SH-SY5Y (cell line): Measurements from ENCODE around the gene TRIM71.

Source experiments
- GATA2 ChIP-seq: IDR thresholded peaks from 2 replicates; pipeline ENCODE4 v1.6.1; 2011; ENCODE audit warnings: mild to moderate bottlenecking, low read depth, low read length
- GATA3 ChIP-seq: IDR thresholded peaks from 2 replicates; pipeline ENCODE4 v1.6.1; 2011; ENCODE audit warnings: low read depth, mild to moderate bottlenecking, low read length, moderate library complexity

Gene TRIM71

DNA sequence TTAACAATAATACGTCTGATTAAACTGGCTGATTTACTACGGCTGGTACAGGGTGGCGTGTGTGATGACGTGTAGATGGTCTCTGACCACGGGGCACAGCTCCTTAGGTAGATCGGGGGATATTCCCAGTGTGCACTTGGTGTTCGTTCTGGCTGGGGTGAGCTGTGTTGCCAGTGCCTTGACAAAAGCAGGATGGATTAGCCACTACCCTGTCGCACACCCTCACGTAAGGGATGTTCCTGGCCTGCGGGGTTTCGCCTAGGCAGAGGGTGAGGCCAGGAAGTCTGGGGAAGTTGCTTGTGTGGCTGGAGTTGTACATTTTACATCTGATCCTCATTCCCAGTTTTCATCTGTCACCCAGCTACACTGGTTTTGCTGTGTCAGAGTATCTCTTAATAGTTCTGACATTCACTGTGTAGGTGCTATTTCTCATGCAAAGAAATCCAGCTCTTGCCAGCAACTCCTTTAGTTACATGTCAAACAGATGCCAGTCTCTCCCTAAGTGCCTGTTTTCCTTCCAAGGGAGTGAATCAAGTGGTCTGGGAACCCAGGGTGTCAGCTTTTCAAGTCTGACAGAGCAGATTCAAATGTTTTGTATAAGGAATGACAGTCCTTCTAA, 67.6 kb downstream of the TRIM71 start:
- TF ChIP-seq GATA3 (no peak), GATA2 (no peak)

DNA sequence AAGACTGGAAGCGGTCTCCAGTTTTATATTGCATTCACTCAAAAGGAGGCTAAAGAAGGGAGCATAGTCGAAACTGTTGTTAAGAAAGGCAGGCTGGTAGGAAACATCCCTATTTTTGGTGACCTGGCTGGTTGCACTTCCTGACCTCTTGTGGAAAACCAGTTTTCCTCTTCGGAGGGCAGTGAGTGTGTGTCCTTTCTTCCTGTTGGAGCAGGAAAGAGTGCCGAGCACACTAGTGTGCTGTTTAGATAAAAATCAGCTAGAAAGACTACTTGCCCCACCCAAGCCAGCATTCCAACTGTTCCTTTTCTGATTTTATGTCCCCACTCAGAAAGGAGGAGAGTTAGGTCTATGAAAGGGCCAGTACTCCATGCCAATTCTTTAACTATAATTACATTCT, 68.5 kb downstream of the TRIM71 start:
- no peak for TF ChIP-seq GATA2
- TF ChIP-seq GATA3 = no peak

DNA sequence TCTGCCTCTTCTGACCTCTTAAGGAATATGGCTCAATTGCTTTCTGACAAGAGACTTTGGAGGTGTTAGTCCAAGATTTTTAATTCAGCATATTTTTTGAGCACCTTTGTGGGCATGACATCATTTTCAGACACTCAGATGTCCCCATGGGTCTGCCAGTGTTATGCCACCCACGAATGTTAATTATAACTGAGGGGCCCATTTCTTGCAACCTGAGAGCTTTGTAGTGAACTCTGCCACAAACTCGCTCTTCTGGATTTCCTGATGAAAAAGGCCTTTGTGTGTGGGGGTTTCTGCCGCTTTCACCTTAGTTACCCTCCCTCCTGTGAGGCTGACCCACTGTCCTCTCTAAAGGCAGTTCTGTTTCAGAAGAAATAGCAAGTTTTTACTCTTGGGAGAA, 69.1 kb downstream of the TRIM71 start:
- no peak for TF ChIP-seq GATA2
- no peak for TF ChIP-seq GATA3

DNA sequence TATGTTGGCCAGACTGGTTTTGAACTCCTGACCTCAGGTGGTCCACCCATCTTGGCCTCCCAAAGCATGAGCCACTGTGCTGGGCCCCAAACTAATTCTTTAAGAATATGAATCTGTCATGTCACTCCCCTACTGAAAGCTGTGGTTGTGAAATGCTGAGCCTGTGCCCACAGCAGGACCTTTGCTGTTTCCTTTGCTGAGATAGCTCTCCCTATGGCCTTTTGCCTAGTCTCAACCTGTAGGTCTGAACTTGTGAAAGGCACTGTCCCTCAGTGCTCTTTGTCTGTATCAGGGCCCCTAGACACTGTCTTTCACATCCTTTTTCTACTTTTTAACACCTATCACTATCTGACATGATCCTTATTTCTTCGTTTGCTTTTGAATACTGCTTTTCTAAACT, 70.9 kb downstream of the TRIM71 start:
- no peak for TF ChIP-seq GATA2
- no peak for TF ChIP-seq GATA3

DNA sequence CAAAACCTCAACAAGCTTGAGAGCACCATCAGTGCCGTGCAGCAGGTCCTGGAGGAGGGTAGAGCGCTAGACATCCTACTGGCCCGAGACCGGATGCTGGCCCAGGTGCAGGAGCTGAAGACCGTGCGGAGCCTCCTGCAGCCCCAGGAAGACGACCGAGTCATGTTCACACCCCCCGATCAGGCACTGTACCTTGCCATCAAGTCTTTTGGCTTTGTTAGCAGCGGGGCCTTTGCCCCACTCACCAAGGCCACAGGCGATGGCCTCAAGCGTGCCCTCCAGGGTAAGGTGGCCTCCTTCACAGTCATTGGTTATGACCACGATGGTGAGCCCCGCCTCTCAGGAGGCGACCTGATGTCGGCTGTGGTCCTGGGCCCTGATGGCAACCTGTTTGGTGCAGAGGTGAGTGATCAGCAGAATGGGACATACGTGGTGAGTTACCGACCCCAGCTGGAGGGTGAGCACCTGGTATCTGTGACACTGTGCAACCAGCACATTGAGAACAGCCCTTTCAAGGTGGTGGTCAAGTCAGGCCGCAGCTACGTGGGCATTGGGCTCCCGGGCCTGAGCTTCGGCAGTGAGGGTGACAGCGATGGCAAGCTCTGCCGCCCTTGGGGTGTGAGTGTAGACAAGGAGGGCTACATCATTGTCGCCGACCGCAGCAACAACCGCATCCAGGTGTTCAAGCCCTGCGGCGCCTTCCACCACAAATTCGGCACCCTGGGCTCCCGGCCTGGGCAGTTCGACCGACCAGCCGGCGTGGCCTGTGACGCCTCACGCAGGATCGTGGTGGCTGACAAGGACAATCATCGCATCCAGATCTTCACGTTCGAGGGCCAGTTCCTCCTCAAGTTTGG, 72.9 kb downstream of the TRIM71 start:
- TF ChIP-seq GATA2 (no peak), GATA3 (no peak)

DNA sequence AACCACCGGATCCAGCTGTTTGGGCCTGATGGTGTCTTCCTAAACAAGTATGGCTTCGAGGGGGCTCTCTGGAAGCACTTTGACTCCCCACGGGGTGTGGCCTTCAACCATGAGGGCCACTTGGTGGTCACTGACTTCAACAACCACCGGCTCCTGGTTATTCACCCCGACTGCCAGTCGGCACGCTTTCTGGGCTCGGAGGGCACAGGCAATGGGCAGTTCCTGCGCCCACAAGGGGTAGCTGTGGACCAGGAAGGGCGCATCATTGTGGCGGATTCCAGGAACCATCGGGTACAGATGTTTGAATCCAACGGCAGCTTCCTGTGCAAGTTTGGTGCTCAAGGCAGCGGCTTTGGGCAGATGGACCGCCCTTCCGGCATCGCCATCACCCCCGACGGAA, 73.6 kb downstream of the TRIM71 start:
- TF ChIP-seq GATA3 (no peak), GATA2 (no peak)

DNA sequence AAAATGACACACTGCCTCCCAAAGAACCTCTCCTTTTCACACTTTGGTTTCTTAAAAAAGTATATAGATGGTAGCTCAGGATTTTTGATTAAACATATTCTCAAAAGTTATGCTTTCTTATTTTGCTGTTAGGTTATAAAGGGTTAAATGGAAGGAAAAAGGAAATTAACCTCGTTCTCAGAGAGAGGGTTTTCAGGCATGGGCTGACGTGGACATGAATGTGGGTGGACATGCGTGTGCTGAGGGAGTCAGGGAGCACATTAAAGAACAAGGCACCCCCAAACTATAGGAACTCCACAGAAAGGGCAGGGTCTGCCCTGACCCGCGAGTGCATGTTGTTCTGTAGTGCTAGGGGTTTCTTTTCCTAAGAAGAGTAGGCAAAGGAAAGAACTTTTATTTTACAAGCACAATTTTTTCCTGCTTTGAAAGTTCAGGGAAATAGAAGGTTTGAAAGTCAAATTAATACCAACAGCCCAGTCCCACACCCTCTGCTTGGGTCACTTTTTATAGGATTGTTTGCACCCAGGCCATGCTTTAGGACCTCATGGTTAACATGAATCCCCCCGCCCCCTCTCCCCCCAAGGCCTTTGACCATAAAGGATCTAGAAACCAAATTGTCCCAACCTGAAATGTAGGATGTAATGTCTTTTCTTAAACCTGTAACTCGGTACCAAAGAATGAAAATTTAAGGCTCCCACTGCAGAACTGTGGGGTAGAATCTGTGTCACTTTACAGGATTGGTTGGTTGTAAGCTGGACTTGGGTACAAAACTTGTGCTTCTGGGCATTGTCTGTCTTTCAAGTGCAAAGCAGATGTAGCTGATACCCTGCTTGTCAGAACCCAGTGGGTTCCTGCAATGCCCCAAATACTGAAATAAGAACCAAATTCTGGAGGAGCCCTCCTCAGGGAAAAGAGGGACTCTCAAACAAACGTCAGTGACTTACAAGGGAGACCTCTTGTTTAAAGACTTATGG, 75.1 kb downstream of the TRIM71 start:
- TF ChIP-seq GATA2 (no peak), GATA3 (no peak)

DNA sequence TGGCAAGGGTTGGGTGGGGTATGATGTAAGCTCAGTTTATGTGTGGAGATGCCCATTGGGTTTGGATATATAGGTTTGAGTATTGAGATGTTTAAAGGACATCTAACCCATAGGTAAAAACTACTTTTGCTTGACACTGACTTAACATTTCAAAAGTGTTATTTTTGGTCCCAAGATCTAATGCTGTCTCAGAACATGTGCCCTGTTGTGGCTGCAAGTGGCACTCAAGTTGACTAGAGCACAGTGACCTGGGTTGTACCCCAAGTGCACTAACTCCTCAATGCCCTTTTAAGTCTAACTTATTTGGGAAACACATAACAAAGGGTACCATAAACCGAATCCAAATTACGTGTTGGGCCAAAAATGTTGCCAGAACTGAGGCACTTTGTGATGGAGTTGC, 77.2 kb downstream of the TRIM71 start:
- no peak for TF ChIP-seq GATA2
- TF ChIP-seq GATA3 = no peak

DNA sequence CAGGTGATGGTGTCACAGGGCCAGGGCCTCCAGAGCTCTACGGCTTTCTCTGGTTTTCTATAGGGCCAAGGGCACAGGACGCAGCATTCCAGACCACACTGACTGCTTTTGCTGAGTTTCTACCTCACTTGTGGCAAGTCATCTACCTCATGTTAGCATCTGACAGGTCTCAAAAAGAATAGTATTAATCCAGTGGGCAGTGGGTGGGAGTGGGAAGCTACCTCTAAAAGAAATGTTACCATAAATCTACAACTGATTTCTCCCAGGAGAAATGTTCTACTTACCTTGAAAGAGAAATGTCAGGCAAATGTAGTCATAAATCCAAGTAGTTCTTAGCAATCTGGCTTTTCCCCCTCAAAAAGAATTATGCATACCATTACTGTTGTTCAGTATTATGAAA, 77.9 kb downstream of the TRIM71 start:
- no peak for TF ChIP-seq GATA3
- TF ChIP-seq GATA2 = no peak

DNA sequence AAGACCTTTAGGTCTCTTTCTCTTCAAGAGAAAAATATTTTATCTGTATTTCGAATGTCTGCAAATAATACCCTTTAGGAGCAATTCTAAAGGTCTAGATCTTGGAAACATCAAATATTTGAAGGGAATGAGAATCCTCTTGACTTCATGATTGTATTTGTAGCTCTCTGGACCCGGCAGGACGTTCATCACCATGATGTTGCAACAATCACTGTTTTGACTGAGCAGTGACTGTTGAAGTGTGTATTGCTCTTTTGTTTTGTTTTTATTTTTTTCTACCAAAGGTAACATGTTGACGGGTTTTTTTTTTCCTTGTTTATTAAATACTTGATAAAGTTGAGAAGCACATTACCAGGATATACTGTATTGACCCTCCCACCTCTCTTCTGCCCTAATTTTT, 78.3 kb downstream of the TRIM71 start:
- TF ChIP-seq GATA2 (no peak), GATA3 (no peak)

DNA sequence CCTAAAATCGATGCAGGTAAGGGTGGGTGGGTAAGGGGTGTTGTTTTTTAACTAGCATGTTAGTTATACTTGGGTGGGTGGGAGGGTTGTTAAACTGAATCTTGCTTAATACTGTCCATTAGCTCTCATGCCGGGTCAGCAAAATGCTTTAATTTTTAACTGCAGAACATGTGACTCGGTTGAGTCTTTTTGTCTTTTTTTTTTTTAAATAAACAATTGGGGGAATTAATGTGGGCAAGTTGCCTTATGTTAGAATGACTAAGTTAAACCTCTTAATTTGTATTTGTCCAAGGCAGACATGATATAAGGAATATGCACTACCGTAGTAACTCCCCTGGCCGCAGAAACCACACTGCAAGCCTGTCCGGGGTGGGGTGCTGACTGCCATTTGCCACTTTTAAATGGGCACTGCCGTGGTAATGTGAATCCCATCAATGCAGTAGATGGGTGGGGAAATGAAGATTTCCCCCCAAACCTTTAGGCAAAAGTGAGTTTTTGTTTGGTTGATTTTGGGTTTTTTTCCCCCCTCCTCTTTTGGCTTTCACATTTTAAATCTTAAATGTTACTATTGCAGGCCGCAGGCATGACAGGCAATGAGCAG, 79.3 kb downstream of the TRIM71 start:
- TF ChIP-seq GATA2 (no peak), GATA3 (no peak)

DNA sequence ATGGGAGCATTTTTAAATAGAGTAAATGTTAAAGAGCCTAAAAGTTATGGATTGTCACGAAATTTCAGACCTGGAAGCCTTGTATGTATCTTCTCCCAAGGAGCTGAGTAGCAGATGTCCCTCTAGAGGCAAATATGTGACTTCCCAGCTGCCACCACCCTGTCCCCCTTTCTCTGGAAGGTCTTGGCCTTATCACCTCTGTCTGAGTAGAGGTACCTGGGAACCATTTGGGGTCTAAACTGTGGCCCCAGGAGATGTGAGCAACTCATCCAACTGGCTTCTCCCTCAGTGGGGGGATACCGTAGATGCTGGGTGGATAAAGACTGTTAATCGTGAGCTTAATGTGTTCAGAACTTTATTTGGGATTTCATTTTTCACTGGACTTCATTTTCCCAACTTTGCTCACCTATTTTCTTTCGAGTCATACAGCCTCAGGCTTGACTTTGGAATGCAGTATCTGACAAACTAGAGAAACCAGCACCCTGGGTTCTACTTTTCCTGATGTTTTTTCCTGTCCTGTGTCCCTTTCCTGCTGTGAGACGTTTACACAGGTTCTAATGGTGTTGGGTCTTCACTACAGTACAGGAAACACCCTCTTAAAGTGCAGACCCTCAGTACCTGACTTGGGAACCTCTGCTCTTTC, 80.3 kb downstream of the TRIM71 start:
- no peak for TF ChIP-seq GATA3
- no peak for TF ChIP-seq GATA2

DNA sequence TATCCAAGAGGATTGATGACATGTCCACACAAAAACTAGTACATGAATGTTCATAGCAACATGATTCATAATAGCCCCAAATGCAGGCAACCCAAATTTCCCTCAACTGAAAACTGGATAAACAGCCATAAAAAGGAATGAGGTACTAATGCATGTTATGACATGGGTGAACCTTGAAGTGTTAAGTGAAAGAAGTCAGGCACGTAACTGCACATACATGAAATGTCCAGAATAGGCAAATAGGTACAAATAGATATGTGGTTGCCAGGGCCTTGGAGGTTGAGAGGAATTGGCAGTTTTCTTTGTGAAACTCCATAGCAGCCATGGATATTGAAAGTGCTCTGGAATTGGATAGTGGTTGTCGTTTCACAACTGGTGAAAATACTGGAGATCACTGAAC, 81.5 kb downstream of the TRIM71 start:
- TF ChIP-seq GATA3 (no peak), GATA2 (no peak)
